ENCODE data around the gene CNOT6L. TPM values are rescaled to one million over a fixed set of nuclear protein-coding genes. Genes with fewer than 3 reads are reported as not detected.

CNOT6L gene
- total RNA-seq, 1 experiment from 2014 or later = 14.5 TPM

- H2BK20ac ChIP-seq (ENCODE audit: low read depth, low read length, poor library complexity, severe bottlenecking) = no peak overlapping the region
- H3K36me3 Mint-ChIP-seq (ENCODE audit: insufficient read depth in 1 of 3, low read depth in 3 of 3) = no peaks in the 10 kb centered on the region
- no peak overlapping the region for H3K4me2 ChIP-seq (ENCODE audit: insufficient read depth, insufficient read length, low read length)
- H3K4ac ChIP-seq (ENCODE audit: low read depth, low read length) = no peak overlapping the region
- no peaks in the 10 kb centered on the region for H3K4me1 Mint-ChIP-seq
- H3K27me3 ChIP-seq (ENCODE audit: insufficient read depth, low read length) = no peaks in the 10 kb centered on the region
- no peak overlapping the region for H3K27ac ChIP-seq (ENCODE audit: insufficient read length, low read depth, low read length)
- no peaks in the 10 kb centered on the region for H3K79me2 ChIP-seq (ENCODE audit: insufficient read depth, low read length)
- H3K23me2 ChIP-seq (ENCODE audit: insufficient read length, low read depth, low read length, poor library complexity, severe bottlenecking) = no peaks in the 10 kb centered on the region
- no peak overlapping the region for H2BK5ac ChIP-seq (ENCODE audit: insufficient read length, low read length)
- no peak overlapping the region for H3K18ac ChIP-seq (ENCODE audit: insufficient read length, low read depth, low read length)
- H2AFZ ChIP-seq (ENCODE audit: low read length) = no peak overlapping the region
- H3K9me3 Mint-ChIP-seq = no peaks in the 10 kb centered on the region
- DNase-seq = no peak
- H4K20me1 ChIP-seq (ENCODE audit: control insufficient read depth, insufficient read depth, insufficient read length) = no peaks in the 10 kb centered on the region
- H4K8ac ChIP-seq (replicated peaks; ENCODE audit: insufficient read length, low read depth, low read length) = no peak overlapping the region
- H3K9ac ChIP-seq (ENCODE audit: extremely low read depth, insufficient read length, low read length) = no peak overlapping the region
- TF ChIP-seq CTCF (conservative IDR thresholded peaks at IDR 0.05) = no peak
- no peaks in the 10 kb centered on the region for H3K4me1 ChIP-seq (ENCODE audit: insufficient read depth, low read length)
- no peak overlapping the region for H3K4me3 Mint-ChIP-seq
- no peak overlapping the region for H2BK15ac ChIP-seq (ENCODE audit: low read depth, low read length)
- no peak overlapping the region for H2BK120ac ChIP-seq (ENCODE audit: low read depth, low read length, poor library complexity, severe bottlenecking)
- no peaks in the 10 kb centered on the region for H3K9me3 ChIP-seq (ENCODE audit: control insufficient read depth, low read depth, low read length)
- H3T11ph ChIP-seq (ENCODE audit: low read length) = no peak overlapping the region
- H3K27me3 Mint-ChIP-seq (ENCODE audit: low read depth) = no peaks in the 10 kb centered on the region
- H3K79me1 ChIP-seq (ENCODE audit: insufficient read depth, low read depth, low read length, poor library complexity, severe bottlenecking) = no peaks in the 10 kb centered on the region
- no peak overlapping the region for H4K5ac ChIP-seq (ENCODE audit: insufficient read length, low read depth, low read length)
- no peak overlapping the region for H3K14ac ChIP-seq (ENCODE audit: insufficient read depth, low read length)
- no peak overlapping the region for H3K23ac ChIP-seq (ENCODE audit: insufficient read length, low read depth, low read length)
- no peak overlapping the region for H3K56ac ChIP-seq (ENCODE audit: insufficient read length, low read depth, low read length)
- WGBS (ENCODE audit: extremely low coverage, insufficient read length, low lambda C conversion rate) = no CpG with 5 or more reads among the region's 1 CpG
- H3K27ac Mint-ChIP-seq = no peak overlapping the region
- no peak overlapping the region for H4K91ac ChIP-seq (ENCODE audit: insufficient read length, low read depth, low read length)
- H2AK5ac ChIP-seq (ENCODE audit: insufficient read length, low read length) = no peak overlapping the region
- H2BK12ac ChIP-seq (ENCODE audit: insufficient read length, low read depth, low read length) = no peak overlapping the region
Measured at GRCh38 chr4:77790146-77790545, 29.0 kb downstream of the CNOT6L start.

All from H9 (cell line).